SHP77 treated with DMSO at 0.1 percent for 48 hours (cell line): ENCODE results near the gene AGRN.
"Not testable (repeated sequence)": the region's sequence is repeated elsewhere in the genome, so short reads cannot be mapped to it uniquely, and the experiment has no call there.

Experiments used
- DNase-seq: peaks from one replicate; lab custom pipeline; 2025; lab: John Stamatoyannopoulos, UW

Gene AGRN

GRCh38 chr1:1001057-1001783 lies 18.7 kb upstream of the AGRN start:
- DNase-seq = no peak

GRCh38 chr1:1003618-1004419 lies 16.1 kb upstream of the AGRN start:
- no peak for DNase-seq

- no peak for DNase-seq
These were observed 15.5 kb upstream of the AGRN start for GRCh38 chr1:1004420-1004779.

GRCh38 chr1:1004780-1005697 lies 14.9 kb upstream of the AGRN start:
- DNase-seq = no peak

- no peak for DNase-seq
These were observed 14.1 kb upstream of the AGRN start for GRCh38 chr1:1005774-1006304.

- no peak for DNase-seq
These were observed 13.4 kb upstream of the AGRN start for GRCh38 chr1:1006305-1007159.

GRCh38 chr1:1010131-1010530 lies 9.8 kb upstream of the AGRN start:
- not testable (repeated sequence) for DNase-seq

GRCh38 chr1:1011396-1011949 lies 8.4 kb upstream of the AGRN start:
- no peak for DNase-seq

GRCh38 chr1:1012736-1013104 lies 7.2 kb upstream of the AGRN start:
- not testable (repeated sequence) for DNase-seq

GRCh38 chr1:1013105-1013921 lies 6.6 kb upstream of the AGRN start, which contains the start of gene ISG15:
ISG15 (plus strand) TSS chr1:1013497; CDS start chr1:1013574, 77 bp downstream.
- peak; percentile 60 for DNase-seq

GRCh38 chr1:1013922-1014648 lies 5.8 kb upstream of the AGRN start:
- DNase-seq = peak; percentile 40

GRCh38 chr1:1014799-1015681 lies 4.9 kb upstream of the AGRN start:
- no peak for DNase-seq

- DNase-seq = not testable (repeated sequence)
These were observed 2.3 kb upstream of the AGRN start for GRCh38 chr1:1017397-1018320.

GRCh38 chr1:1018321-1018685 lies 1.6 kb upstream of the AGRN start:
- not testable (repeated sequence) for DNase-seq

GRCh38 chr1:1019122-1019999 lies 559 bp upstream of the AGRN start:
- DNase-seq = no peak

GRCh38 chr1:1020415-1021009 lies 592 bp downstream of the AGRN start:
- DNase-seq = no peak
